Muscle layer of duodenum (tissue), 2 donors: ENCODE results near the gene DAPK2.

Experiments
- H3K27ac ChIP-seq: one replicate; pipeline ENCODE4 v1.7.0; 2013; ENCODE audit warnings: mild to moderate bottlenecking, low read length
- H3K27me3 ChIP-seq: one replicate; pipeline ENCODE4 v1.7.0; 2013; ENCODE audit warnings: low read depth, mild to moderate bottlenecking, control low read depth, low read length
- H3K36me3 ChIP-seq, 2 donors: one replicate each; pipeline ENCODE4 v1.7.0; 2013; ENCODE audit warnings: low read length in 2 of 2, control low read depth in 1 of 2, mild to moderate bottlenecking in 1 of 2; ENCODE audit not compliant: insufficient read depth in 2 of 2, control insufficient read depth in 1 of 2
- H3K4me1 ChIP-seq, 2 donors: one replicate each; pipeline ENCODE4 v1.7.0; 2013; ENCODE audit warnings: low read length in 2 of 2, mild to moderate bottlenecking in 2 of 2, control low read depth in 1 of 2, moderate library complexity in 1 of 2; ENCODE audit not compliant: insufficient read depth in 2 of 2, control insufficient read depth in 1 of 2
- H3K4me3 ChIP-seq, 2 donors: one replicate each; pipeline ENCODE4 v1.7.0; 2013; ENCODE audit warnings: low read length in 2 of 2, low read depth in 1 of 2, mild to moderate bottlenecking in 1 of 2
- H3K9me3 ChIP-seq, 2 donors: one replicate each; pipeline ENCODE4 v1.7.0; 2013; ENCODE audit warnings: low read length in 2 of 2, control low read depth in 1 of 2, mild to moderate bottlenecking in 1 of 2; ENCODE audit not compliant: control insufficient read depth in 1 of 2
- donor health status: healthy.

The DAPK2 gene

DNA sequence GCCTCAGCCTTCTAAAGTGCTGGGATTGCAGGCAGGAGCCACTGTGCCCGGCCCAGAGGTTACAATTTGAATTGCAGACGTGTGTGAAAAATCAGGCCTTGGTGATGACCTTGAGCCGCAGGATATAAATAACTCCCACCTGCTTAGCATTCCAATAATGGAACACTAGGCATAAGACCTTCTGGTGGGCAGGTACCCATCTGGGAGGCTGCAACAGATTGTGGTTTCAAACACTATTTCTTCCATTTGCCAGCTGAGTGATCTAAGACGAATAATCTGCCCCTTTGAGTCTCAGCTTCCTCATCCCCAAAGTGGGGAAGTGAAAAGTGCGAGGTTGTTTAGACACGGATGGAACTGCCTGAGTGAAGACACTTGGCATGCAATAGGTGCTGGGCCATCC lies 164.9 kb downstream of the DAPK2 start:
- no peaks in the 10 kb centered on the region for H3K36me3 ChIP-seq
- no peaks in the 10 kb centered on the region for H3K4me1 ChIP-seq
- H3K27ac ChIP-seq: no peak overlapping the region
- no peaks in the 10 kb centered on the region for H3K9me3 ChIP-seq
- H3K27me3 ChIP-seq: no peaks in the 10 kb centered on the region
- H3K4me3 ChIP-seq: no peak overlapping the region

DNA sequence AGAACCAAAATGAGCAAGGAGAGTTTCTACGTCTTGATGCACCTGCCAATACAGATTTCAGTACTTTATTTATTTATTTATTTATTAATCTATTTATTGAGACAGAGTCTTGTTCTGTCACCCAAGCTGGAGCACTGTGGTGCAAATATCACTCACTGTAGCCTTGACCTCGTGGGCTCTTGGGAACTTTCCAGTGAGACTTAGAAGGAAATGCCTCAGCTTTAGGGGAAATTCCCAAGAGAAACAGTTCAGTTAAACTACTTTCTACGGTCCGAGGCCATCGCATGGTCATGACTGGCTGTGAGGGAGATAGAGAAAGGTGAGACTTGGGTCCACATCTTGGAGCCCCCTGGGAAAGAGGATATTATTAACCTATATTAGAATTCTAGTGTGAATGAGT lies 165.5 kb downstream of the DAPK2 start:
- Histone ChIP-seq H3K4me1 (no peaks in the 10 kb centered on the region), H3K36me3 (no peaks in the 10 kb centered on the region), H3K27ac (no peak overlapping the region), H3K9me3 (no peaks in the 10 kb centered on the region), H3K4me3 (no peak overlapping the region), H3K27me3 (no peaks in the 10 kb centered on the region)

- H3K27me3 ChIP-seq: no peaks in the 10 kb centered on the region
- no peaks in the 10 kb centered on the region for H3K9me3 ChIP-seq
- no peaks in the 10 kb centered on the region for H3K4me1 ChIP-seq
- H3K27ac ChIP-seq: no peak overlapping the region
- no peak overlapping the region for H3K4me3 ChIP-seq
- H3K36me3 ChIP-seq: no peaks in the 10 kb centered on the region
Observed at GRCh38 chr15:63879995-63880394, 166.3 kb downstream of the DAPK2 start.

- Histone ChIP-seq H3K9me3 (no peaks in the 10 kb centered on the region), H3K36me3 (no peaks in the 10 kb centered on the region), H3K27me3 (no peaks in the 10 kb centered on the region), H3K27ac (no peak overlapping the region), H3K4me1 (no peaks in the 10 kb centered on the region), H3K4me3 (no peak overlapping the region)
Observed at GRCh38 chr15:63879211-63879610, 167.1 kb downstream of the DAPK2 start.

- H3K27me3 ChIP-seq: no peaks in the 10 kb centered on the region
- H3K27ac ChIP-seq: no peak overlapping the region
- H3K4me3 ChIP-seq: no peak overlapping the region
- no peaks in the 10 kb centered on the region for H3K36me3 ChIP-seq
- no peaks in the 10 kb centered on the region for H3K4me1 ChIP-seq
- no peaks in the 10 kb centered on the region for H3K9me3 ChIP-seq
Observed at GRCh38 chr15:63877713-63878271, 168.5 kb downstream of the DAPK2 start.

GRCh38 chr15:63876085-63876662 lies 170.1 kb downstream of the DAPK2 start:
- Histone ChIP-seq H3K9me3 (no peaks in the 10 kb centered on the region), H3K27ac (no peak overlapping the region), H3K4me1 (no peaks in the 10 kb centered on the region), H3K27me3 (no peaks in the 10 kb centered on the region), H3K4me3 (no peak overlapping the region), H3K36me3 (no peaks in the 10 kb centered on the region)

DNA sequence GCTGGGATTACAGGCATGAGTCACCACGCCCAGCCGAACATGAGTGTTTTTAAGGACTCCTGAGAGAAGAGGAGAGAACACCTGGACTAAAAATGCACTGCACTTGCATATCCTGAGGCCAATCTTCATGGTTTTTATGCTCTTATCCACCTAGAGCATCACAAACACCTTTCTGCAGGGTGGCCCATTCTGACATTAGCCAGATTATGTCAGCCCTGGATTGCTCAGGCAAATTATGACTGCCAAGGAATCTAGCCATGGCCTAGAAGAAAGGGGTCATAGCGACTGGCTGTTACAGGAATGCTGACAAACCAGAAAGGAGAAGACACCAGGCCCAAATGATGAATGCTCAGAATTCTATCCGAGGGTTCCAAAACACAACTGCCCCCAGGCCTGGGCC lies 171.7 kb downstream of the DAPK2 start:
- H3K4me3 ChIP-seq: no peak overlapping the region
- H3K27me3 ChIP-seq: no peaks in the 10 kb centered on the region
- H3K36me3 ChIP-seq: no peaks in the 10 kb centered on the region
- H3K4me1 ChIP-seq: no peaks in the 10 kb centered on the region
- H3K9me3 ChIP-seq: no peaks in the 10 kb centered on the region
- no peak overlapping the region for H3K27ac ChIP-seq

- H3K9me3 ChIP-seq: no peaks in the 10 kb centered on the region
- no peak overlapping the region for H3K4me3 ChIP-seq
- no peaks in the 10 kb centered on the region for H3K4me1 ChIP-seq
- H3K27me3 ChIP-seq: no peaks in the 10 kb centered on the region
- H3K36me3 ChIP-seq: no peaks in the 10 kb centered on the region
- H3K27ac ChIP-seq: no peak overlapping the region
Observed at GRCh38 chr15:63872759-63873510, 173.3 kb downstream of the DAPK2 start.

- H3K36me3 ChIP-seq: no peaks in the 10 kb centered on the region
- H3K27me3 ChIP-seq: no peaks in the 10 kb centered on the region
- H3K9me3 ChIP-seq: no peaks in the 10 kb centered on the region
- H3K4me3 ChIP-seq: no peak overlapping the region
- H3K27ac ChIP-seq: no peak overlapping the region
- no peaks in the 10 kb centered on the region for H3K4me1 ChIP-seq
Observed at GRCh38 chr15:63870487-63871209, 175.6 kb downstream of the DAPK2 start.

DNA sequence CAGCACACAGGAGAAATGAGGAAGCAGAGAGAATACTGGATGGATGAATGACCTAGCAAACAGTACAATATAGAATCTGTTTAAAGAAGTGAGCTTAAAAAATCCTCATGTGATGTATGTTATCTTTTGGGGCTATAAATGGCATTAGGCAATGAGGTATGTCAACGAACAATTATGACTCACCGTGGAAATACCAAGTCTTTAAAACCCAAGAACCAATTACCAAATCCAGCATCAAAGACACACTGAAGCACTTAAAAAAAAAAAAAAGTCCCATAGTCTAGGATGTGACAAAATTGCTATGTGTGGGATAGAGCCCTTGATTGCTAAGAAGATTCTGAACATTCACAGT lies 176.3 kb downstream of the DAPK2 start:
- Histone ChIP-seq H3K27ac (no peak overlapping the region), H3K4me3 (no peak overlapping the region), H3K36me3 (no peaks in the 10 kb centered on the region)

DNA sequence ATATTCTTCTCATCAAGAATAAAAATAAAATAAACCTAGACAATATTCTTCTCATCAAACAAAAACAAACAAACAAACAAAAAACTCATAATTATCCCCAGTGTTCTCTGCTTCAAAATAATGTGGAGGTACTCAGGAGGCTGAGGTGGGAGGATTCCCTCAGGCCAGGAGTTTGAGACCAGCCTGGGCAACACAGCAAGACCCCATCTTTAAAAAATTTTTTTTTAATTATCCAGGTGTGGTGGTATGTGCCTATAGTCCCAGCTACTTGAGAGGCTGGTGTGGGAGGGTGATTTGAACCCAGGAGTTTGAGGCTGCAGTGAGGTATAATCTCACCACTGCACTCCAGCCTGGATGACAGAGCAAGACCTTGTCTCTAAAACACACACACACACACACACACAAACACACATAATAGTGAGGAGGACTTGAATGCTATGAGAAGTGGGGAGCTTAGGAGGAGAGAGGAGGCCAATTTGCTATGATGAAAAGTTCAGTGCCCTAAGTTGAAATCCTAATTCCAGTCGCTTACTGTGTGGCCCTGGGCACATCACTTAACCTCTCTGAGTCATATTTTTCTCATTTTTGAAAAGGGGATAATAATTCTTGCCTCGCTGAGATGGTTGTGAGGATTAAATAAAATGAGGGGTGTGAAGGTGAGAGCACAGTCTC lies 176.8 kb downstream of the DAPK2 start:
- no peaks in the 10 kb centered on the region for H3K9me3 ChIP-seq

More for the DNA sequence above, 176.3 kb downstream of the DAPK2 start:
- H3K4me1 ChIP-seq: no peaks in the 10 kb centered on the region
- no peaks in the 10 kb centered on the region for H3K9me3 ChIP-seq
- no peaks in the 10 kb centered on the region for H3K27me3 ChIP-seq

More for the DNA sequence above, 176.8 kb downstream of the DAPK2 start:
- H3K36me3 ChIP-seq: no peaks in the 10 kb centered on the region
- no peak overlapping the region for H3K27ac ChIP-seq
- no peaks in the 10 kb centered on the region for H3K4me1 ChIP-seq
- H3K4me3 ChIP-seq: no peak overlapping the region
- H3K27me3 ChIP-seq: no peaks in the 10 kb centered on the region
